ENCODE measurements around the gene CCDC149. TPM values are rescaled to one million over a fixed set of nuclear protein-coding genes. Genes with fewer than 3 reads are reported as not detected.

Gene CCDC149
- total and polyA plus RNA-seq, 4 donors, result 1.4 to 11.2 (median 3.4) TPM

GRCh38 chr4:24886596-24886995, 26.2 kb downstream of the CCDC149 start:
- Histone ChIP-seq H3K36me3 (ENCODE audit: control insufficient read depth in 4 of 4, insufficient read depth in 3 of 4, low read depth in 1 of 4, low read length in 3 of 4) (no peaks in the 10 kb centered on the region), H3K9me3 (ENCODE audit: control insufficient read depth in 4 of 4, low read length in 3 of 4) (no peaks in the 10 kb centered on the region), H3K27ac (ENCODE audit: low read depth in 1 of 2, low read length in 2 of 2) (no peak overlapping the region), H3K27me3 (ENCODE audit: control insufficient read depth in 4 of 4, insufficient read depth in 4 of 4, low read length in 3 of 4) (no peaks in the 10 kb centered on the region), H3K9ac (ENCODE audit: low read depth in 1 of 2, low read length in 2 of 2) (no peak overlapping the region), H3K4me3 (ENCODE audit: low read depth in 1 of 3, low read length in 3 of 3) (no peak overlapping the region), H3K4me1 (ENCODE audit: control insufficient read depth in 4 of 4, insufficient read depth in 4 of 4, low read length in 3 of 4) (no peaks in the 10 kb centered on the region)
- TF ChIP-seq HNF4A (conservative IDR thresholded peaks at IDR 0.05) (no peak), RAD21 (IDR thresholded peaks at IDR 0.05) (no peak)
- no peak for DNase-seq (ENCODE audit: low spot score)
- WGBS, result 85% methylated on average over 3 of the region's 3 CpGs

DNA sequence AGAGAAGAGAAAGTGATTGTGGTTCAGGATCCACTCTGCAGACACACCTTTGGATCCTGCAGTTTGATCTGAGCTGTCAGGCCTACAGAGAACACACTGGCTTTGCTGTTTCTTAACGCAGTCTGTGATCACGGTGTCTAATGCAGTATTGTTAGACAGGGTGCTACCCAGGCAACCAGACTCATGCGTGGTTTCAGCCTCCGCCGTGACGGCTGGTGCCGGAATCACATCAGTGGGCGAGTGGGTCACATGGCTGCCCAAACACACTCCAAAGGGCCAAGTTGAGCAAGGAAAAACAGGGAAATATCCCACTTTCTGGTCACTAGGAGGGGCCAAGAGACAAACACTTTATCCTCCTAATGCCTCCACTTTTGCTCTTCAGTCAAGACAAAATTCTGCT, 27.5 kb downstream of the CCDC149 start:
- no peak for DNase-seq (ENCODE audit: low spot score)
- WGBS, result 83% methylated on average over 8 of the region's 8 CpGs
- no peaks in the 10 kb centered on the region for H3K4me1 ChIP-seq (ENCODE audit: control insufficient read depth in 4 of 4, insufficient read depth in 4 of 4, low read length in 3 of 4)
- H3K27me3 ChIP-seq (ENCODE audit: control insufficient read depth in 4 of 4, insufficient read depth in 4 of 4, low read length in 3 of 4), result no peaks in the 10 kb centered on the region
- H3K9me3 ChIP-seq (ENCODE audit: control insufficient read depth in 4 of 4, low read length in 3 of 4), result no peaks in the 10 kb centered on the region
- no peak overlapping the region for H3K27ac ChIP-seq (ENCODE audit: low read depth in 1 of 2, low read length in 2 of 2)
- TF ChIP-seq RAD21 (IDR thresholded peaks at IDR 0.05), result no peak
- no peaks in the 10 kb centered on the region for H3K36me3 ChIP-seq (ENCODE audit: control insufficient read depth in 4 of 4, insufficient read depth in 3 of 4, low read depth in 1 of 4, low read length in 3 of 4)
- no peak overlapping the region for H3K4me3 ChIP-seq (ENCODE audit: low read depth in 1 of 3, low read length in 3 of 3)
- H3K9ac ChIP-seq (ENCODE audit: low read depth in 1 of 2, low read length in 2 of 2), result no peak overlapping the region

DNA sequence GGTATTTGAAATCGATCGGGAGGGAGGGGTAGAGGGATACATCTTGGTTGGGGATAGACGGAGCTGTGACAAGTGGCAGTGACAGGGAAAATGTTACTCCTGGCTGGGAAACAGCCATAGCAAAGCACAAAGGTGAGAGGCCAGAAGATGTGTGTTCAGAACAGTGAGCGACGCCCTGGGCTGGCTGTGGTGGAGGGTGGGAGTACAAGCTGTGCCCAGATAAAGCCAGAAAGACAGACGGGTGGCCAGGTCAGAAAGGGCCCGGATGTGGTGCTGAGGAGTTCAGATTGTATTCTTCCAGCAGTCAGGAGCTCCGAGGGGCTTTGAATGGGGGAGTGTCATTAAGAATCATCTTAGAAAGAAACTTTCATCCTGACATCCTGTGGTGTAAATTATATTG, 27.9 kb downstream of the CCDC149 start:
- Histone ChIP-seq H3K27me3 (ENCODE audit: control insufficient read depth in 4 of 4, insufficient read depth in 4 of 4, low read length in 3 of 4) (no peaks in the 10 kb centered on the region), H3K36me3 (ENCODE audit: control insufficient read depth in 4 of 4, insufficient read depth in 3 of 4, low read depth in 1 of 4, low read length in 3 of 4) (no peaks in the 10 kb centered on the region), H3K4me3 (ENCODE audit: low read depth in 1 of 3, low read length in 3 of 3) (no peak overlapping the region), H3K9me3 (ENCODE audit: control insufficient read depth in 4 of 4, low read length in 3 of 4) (no peaks in the 10 kb centered on the region), H3K27ac (ENCODE audit: low read depth in 1 of 2, low read length in 2 of 2) (no peak overlapping the region), H3K4me1 (ENCODE audit: control insufficient read depth in 4 of 4, insufficient read depth in 4 of 4, low read length in 3 of 4) (no peaks in the 10 kb centered on the region), H3K9ac (ENCODE audit: low read depth in 1 of 2, low read length in 2 of 2) (no peak overlapping the region)
- no peak for DNase-seq (ENCODE audit: low spot score)
- TF ChIP-seq GABPA (IDR thresholded peaks at IDR 0.05 in 1 of 2, conservative IDR thresholded peaks at IDR 0.05 in 1 of 2) (no peak), SP1 (IDR thresholded peaks at IDR 0.05) (no peak), FOXA1 (IDR thresholded peaks at IDR 0.05) (no peak), HNF4A (conservative IDR thresholded peaks at IDR 0.05) (no peak), YY1 (IDR thresholded peaks at IDR 0.05) (no peak), HNF4G (IDR thresholded peaks at IDR 0.05) (no peak), JUND (IDR thresholded peaks at IDR 0.05) (no peak), TAF1 (conservative IDR thresholded peaks at IDR 0.05) (no peak), RXRA (IDR thresholded peaks at IDR 0.05) (no peak), EGR1 (IDR thresholded peaks at IDR 0.05; ENCODE audit: low read depth in 2 of 2) (no peak), FOXA2 (IDR thresholded peaks at IDR 0.05) (no peak), NR2F2 (IDR thresholded peaks at IDR 0.05) (no peak), ATF3 (IDR thresholded peaks at IDR 0.05) (no peak), MAX (IDR thresholded peaks at IDR 0.05) (no peak), ZBTB33 (IDR thresholded peaks at IDR 0.05) (no peak), RAD21 (IDR thresholded peaks at IDR 0.05) (no peak)
- TF ChIP-seq, protein P1, sequence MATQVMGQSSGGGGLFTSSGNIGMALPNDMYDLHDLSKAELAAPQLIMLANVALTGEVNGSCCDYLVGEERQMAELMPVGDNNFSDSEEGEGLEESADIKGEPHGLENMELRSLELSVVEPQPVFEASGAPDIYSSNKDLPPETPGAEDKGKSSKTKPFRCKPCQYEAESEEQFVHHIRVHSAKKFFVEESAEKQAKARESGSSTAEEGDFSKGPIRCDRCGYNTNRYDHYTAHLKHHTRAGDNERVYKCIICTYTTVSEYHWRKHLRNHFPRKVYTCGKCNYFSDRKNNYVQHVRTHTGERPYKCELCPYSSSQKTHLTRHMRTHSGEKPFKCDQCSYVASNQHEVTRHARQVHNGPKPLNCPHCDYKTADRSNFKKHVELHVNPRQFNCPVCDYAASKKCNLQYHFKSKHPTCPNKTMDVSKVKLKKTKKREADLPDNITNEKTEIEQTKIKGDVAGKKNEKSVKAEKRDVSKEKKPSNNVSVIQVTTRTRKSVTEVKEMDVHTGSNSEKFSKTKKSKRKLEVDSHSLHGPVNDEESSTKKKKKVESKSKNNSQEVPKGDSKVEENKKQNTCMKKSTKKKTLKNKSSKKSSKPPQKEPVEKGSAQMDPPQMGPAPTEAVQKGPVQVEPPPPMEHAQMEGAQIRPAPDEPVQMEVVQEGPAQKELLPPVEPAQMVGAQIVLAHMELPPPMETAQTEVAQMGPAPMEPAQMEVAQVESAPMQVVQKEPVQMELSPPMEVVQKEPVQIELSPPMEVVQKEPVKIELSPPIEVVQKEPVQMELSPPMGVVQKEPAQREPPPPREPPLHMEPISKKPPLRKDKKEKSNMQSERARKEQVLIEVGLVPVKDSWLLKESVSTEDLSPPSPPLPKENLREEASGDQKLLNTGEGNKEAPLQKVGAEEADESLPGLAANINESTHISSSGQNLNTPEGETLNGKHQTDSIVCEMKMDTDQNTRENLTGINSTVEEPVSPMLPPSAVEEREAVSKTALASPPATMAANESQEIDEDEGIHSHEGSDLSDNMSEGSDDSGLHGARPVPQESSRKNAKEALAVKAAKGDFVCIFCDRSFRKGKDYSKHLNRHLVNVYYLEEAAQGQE (IDR thresholded peaks at IDR 0.05), result no peak
- TF ChIP-seq, protein P2, sequence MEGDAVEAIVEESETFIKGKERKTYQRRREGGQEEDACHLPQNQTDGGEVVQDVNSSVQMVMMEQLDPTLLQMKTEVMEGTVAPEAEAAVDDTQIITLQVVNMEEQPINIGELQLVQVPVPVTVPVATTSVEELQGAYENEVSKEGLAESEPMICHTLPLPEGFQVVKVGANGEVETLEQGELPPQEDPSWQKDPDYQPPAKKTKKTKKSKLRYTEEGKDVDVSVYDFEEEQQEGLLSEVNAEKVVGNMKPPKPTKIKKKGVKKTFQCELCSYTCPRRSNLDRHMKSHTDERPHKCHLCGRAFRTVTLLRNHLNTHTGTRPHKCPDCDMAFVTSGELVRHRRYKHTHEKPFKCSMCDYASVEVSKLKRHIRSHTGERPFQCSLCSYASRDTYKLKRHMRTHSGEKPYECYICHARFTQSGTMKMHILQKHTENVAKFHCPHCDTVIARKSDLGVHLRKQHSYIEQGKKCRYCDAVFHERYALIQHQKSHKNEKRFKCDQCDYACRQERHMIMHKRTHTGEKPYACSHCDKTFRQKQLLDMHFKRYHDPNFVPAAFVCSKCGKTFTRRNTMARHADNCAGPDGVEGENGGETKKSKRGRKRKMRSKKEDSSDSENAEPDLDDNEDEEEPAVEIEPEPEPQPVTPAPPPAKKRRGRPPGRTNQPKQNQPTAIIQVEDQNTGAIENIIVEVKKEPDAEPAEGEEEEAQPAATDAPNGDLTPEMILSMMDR (IDR thresholded peaks at IDR 0.05; ENCODE audit: low read depth, low read length, missing input control), result no peak
- 89% methylated on average over 8 of the region's 8 CpGs for WGBS

Measured in liver (tissue), 9 donors.